IMR-90 (cell line): ENCODE data around the gene ATP13A2. TPM values are rescaled to one million over a fixed set of nuclear protein-coding genes. Genes with fewer than 3 reads are reported as not detected.

Experiments
- ATAC-seq: fragments of 200-7000 bp; cut with Tn5 transposase; 2 replicates; pipeline ENCODE4 v1.9.1; 2020; ENCODE audit warnings: low read depth, mild to moderate bottlenecking, moderate library complexity
- BruUV-seq: library from RNA; stranded (reverse); fragments of 400-500 nt; replicated peaks from 2 replicates; lab custom pipeline; 2021; lab: Mats Ljungman, UMichigan
- CTCF ChIA-PET: fragments of 300-600 bp; formaldehyde crosslinking; extraction: SDS; loops from one replicate; lab custom pipeline; 2021; ENCODE audit warnings: antibody characterized with exemption; lab: Yijun Ruan, JAX
- POLR2A ChIA-PET: fragments of 300-600 bp; sonication (Branson Sonifier 250); formaldehyde crosslinking; loops from one replicate; lab custom pipeline; 2022; ENCODE audit warnings: antibody characterized with exemption; ENCODE audit not compliant: unreplicated experiment; lab: Charles Lee
- DNase-seq: peaks from one replicate; pipeline ENCODE4 v3.0.0; 2013
- H2AFZ ChIP-seq: replicated peaks from 2 replicates; pipeline ENCODE3; 2013; ENCODE audit warnings: low read length, mild to moderate bottlenecking; ENCODE audit not compliant: poor library complexity
- H2AK5ac ChIP-seq: 2 replicates; pipeline ENCODE4 v1.6.1; 2013; ENCODE audit warnings: low read depth, low read length, inconsistent platforms
- H2AK9ac ChIP-seq: replicated peaks from 2 replicates; pipeline ENCODE3; 2013; ENCODE audit warnings: mild to moderate bottlenecking, low read depth, low read length, moderate library complexity; ENCODE audit not compliant: poor library complexity
- H2BK120ac ChIP-seq: 2 replicates; pipeline ENCODE4 v1.6.1; 2013; ENCODE audit warnings: low read depth, low read length, inconsistent platforms
- H2BK15ac ChIP-seq: 3 replicates; pipeline ENCODE4 v1.6.1; 2013; ENCODE audit warnings: low read depth, low read length, inconsistent platforms
- H2BK20ac ChIP-seq: 2 replicates; pipeline ENCODE4 v1.6.1; 2013; ENCODE audit warnings: low read depth, mild to moderate bottlenecking, inconsistent platforms, low read length, moderate library complexity
- H2BK5ac ChIP-seq: 2 replicates; pipeline ENCODE4 v1.6.1; 2013; ENCODE audit warnings: mild to moderate bottlenecking, low read depth, low read length, inconsistent platforms; ENCODE audit not compliant: poor library complexity, severe bottlenecking
- H3K14ac ChIP-seq: replicated peaks from 2 replicates; pipeline ENCODE4 v1.6.1; 2013; ENCODE audit warnings: low read depth, low read length, inconsistent platforms
- H3K18ac ChIP-seq: 2 replicates; pipeline ENCODE4 v1.6.1; 2013; ENCODE audit warnings: low read depth, low read length, control low read depth
- H3K23ac ChIP-seq: 2 replicates; pipeline ENCODE4 v1.6.1; 2013; ENCODE audit warnings: low read depth, low read length, inconsistent platforms
- H3K27ac ChIP-seq: 2 replicates; pipeline ENCODE4 v1.5.1; 2013; ENCODE audit warnings: mild to moderate bottlenecking, control low read depth, low read length; ENCODE audit not compliant: insufficient read depth
- H3K27me3 ChIP-seq: 2 replicates; pipeline ENCODE4 v1.6.1; 2013; ENCODE audit warnings: low read length; ENCODE audit not compliant: control insufficient read depth, insufficient read depth
- H3K36me3 ChIP-seq: 2 replicates; pipeline ENCODE4 v1.6.1; 2013; ENCODE audit warnings: low read length, mixed read lengths; ENCODE audit not compliant: control insufficient read depth, insufficient read depth
- H3K4ac ChIP-seq: 2 replicates; pipeline ENCODE4 v1.6.1; 2013; ENCODE audit warnings: low read depth, low read length, inconsistent platforms
- H3K4me1 ChIP-seq: 2 replicates; pipeline ENCODE4 v1.6.1; 2013; ENCODE audit warnings: low read length, mixed read lengths; ENCODE audit not compliant: control insufficient read depth, insufficient read depth
- H3K4me2 ChIP-seq: 2 replicates; pipeline ENCODE4 v1.6.1; 2013; ENCODE audit warnings: low read depth, mild to moderate bottlenecking, control low read depth, low read length, moderate library complexity
- H3K4me3 ChIP-seq: 2 replicates; pipeline ENCODE4 v1.5.1; 2013; ENCODE audit warnings: low read depth, mild to moderate bottlenecking, control low read depth, low read length, moderate library complexity; ENCODE audit not compliant: insufficient read depth
- H3K56ac ChIP-seq: 2 replicates; pipeline ENCODE4 v1.6.1; 2013; ENCODE audit warnings: low read length, inconsistent platforms; ENCODE audit not compliant: insufficient read depth; ENCODE audit errors: extremely low read depth
- H3K79me1 ChIP-seq, 2 experiments: 2 replicates each; pipeline ENCODE4 v1.6.1; 2013; ENCODE audit warnings: low read length in 2 of 2, inconsistent platforms in 1 of 2, low read depth in 1 of 2
- H3K9ac ChIP-seq: 2 replicates; pipeline ENCODE4 v1.6.1; 2013; ENCODE audit warnings: low read depth, low read length, control low read depth
- H3K9me1 ChIP-seq: 2 replicates; pipeline ENCODE4 v1.6.1; 2013; ENCODE audit warnings: low read length, inconsistent platforms; ENCODE audit not compliant: insufficient read depth
- H3K9me3 ChIP-seq: 2 replicates; pipeline ENCODE4 v1.6.1; 2013; ENCODE audit warnings: low read length; ENCODE audit not compliant: control insufficient read depth, insufficient read depth
- H4K20me1 ChIP-seq: 2 replicates; pipeline ENCODE4 v1.6.1; 2013; ENCODE audit warnings: low read length, inconsistent platforms; ENCODE audit not compliant: insufficient read depth
- H4K5ac ChIP-seq: 2 replicates; pipeline ENCODE4 v1.6.1; 2013; ENCODE audit warnings: mild to moderate bottlenecking, low read depth, low read length, control low read depth
- H4K8ac ChIP-seq, 2 experiments: 2 replicates each; pipeline ENCODE4 v1.6.1; 2013; ENCODE audit warnings: low read depth in 2 of 2, low read length in 2 of 2, control low read depth in 1 of 2, inconsistent platforms in 1 of 2
- H4K91ac ChIP-seq: 2 replicates; pipeline ENCODE4 v1.6.1; 2013; ENCODE audit warnings: low read depth, low read length, inconsistent platforms; ENCODE audit not compliant: insufficient read depth
- BHLHE40 ChIP-seq: fragments of 150-350 bp; IDR thresholded peaks from 2 replicates; pipeline ENCODE4 v1.6.1; 2016; ENCODE audit warnings: mild to moderate bottlenecking, low read depth, low read length
- CEBPB ChIP-seq: IDR thresholded peaks from 2 replicates; pipeline ENCODE4 v1.6.1; 2012; ENCODE audit warnings: low read depth, low read length, improper control_type of control experiment
- CHD1 ChIP-seq: IDR thresholded peaks from 2 replicates; pipeline ENCODE4 v1.6.1; 2012; ENCODE audit warnings: low read depth, low read length, improper control_type of control experiment
- FOS ChIP-seq: fragments of 150-350 bp; IDR thresholded peaks from 2 replicates; pipeline ENCODE4 v1.6.1; 2016; ENCODE audit warnings: low read depth, low read length
- MAFK ChIP-seq: IDR thresholded peaks from 2 replicates; pipeline ENCODE4 v1.6.1; 2012; ENCODE audit warnings: low read depth, low read length, improper control_type of control experiment
- MAZ ChIP-seq: IDR thresholded peaks from 2 replicates; pipeline ENCODE4 v1.6.1; 2012; ENCODE audit warnings: low read depth, mild to moderate bottlenecking, low read length, improper control_type of control experiment, moderate library complexity, borderline replicate concordance
- MXI1 ChIP-seq: IDR thresholded peaks from 2 replicates; pipeline ENCODE4 v1.6.1; 2012; ENCODE audit warnings: low read depth, mild to moderate bottlenecking, low read length, moderate library complexity, borderline replicate concordance
- NFE2L2 ChIP-seq: fragments of 150-350 bp; IDR thresholded peaks from 2 replicates; pipeline ENCODE4 v1.6.1; 2016; ENCODE audit warnings: low read depth, mild to moderate bottlenecking, low read length
- POLR2A ChIP-seq: IDR thresholded peaks from 2 replicates; pipeline ENCODE4 v1.6.1; 2012; ENCODE audit warnings: mild to moderate bottlenecking, low read depth, low read length
- RAD21 ChIP-seq: IDR thresholded peaks from 2 replicates; pipeline ENCODE4 v1.6.1; 2012; ENCODE audit warnings: low read length, improper control_type of control experiment
- RCOR1 ChIP-seq: IDR thresholded peaks from 2 replicates; pipeline ENCODE4 v1.6.1; 2012; ENCODE audit warnings: mild to moderate bottlenecking, low read length, improper control_type of control experiment; ENCODE audit not compliant: insufficient replicate concordance
- RFX5 ChIP-seq: IDR thresholded peaks from 2 replicates; pipeline ENCODE4 v1.8.0; 2012; ENCODE audit warnings: low read depth, mild to moderate bottlenecking, low read length, moderate library complexity
- SMC3 ChIP-seq: fragments of 150-350 bp; IDR thresholded peaks from 2 replicates; pipeline ENCODE4 v1.6.1; 2016; ENCODE audit warnings: low read depth, mild to moderate bottlenecking, antibody characterized with exemption, low read length, moderate library complexity
- WGBS, 2 experiments: methylation state at CpG; one replicate each; pipeline versions ENCODE4 v1.1.5 to v1.1.7; 2013; ENCODE audit warnings: missing lambda C conversion rate in 2 of 2; ENCODE audit not compliant: insufficient read length in 1 of 2; ENCODE audit errors: extremely low coverage in 2 of 2; 5-methylcytosine and 5-hydroxymethylcytosine counted together
- dilution Hi-C: fragments of 300-500 bp; cut with HindIII; formaldehyde crosslinking; loops from one replicate; pipeline ENCODE4 v1.14.3; 2018; ENCODE audit warnings: low sequenced_read_pairs; ENCODE audit not compliant: unreplicated experiment
- in situ Hi-C: fragments of 300-500 bp; cut with MboI; formaldehyde crosslinking; loops from 3 replicates; pipeline ENCODE4 v1.14.3; 2019; ENCODE audit warnings: low sequenced_read_pairs, inconsistent platforms, mixed read lengths
- intact Hi-C: fragments of 100-400 bp; cut with micrococcal nuclease; formaldehyde crosslinking; loops from 2 replicates; pipeline ENCODE4 v1.10.0; 2022
- polyA plus RNA-seq, 3 experiments: library from polyadenylated mRNA; depleted of rRNA; stranded (reverse); fragments of >200 nt; gene quantifications; 2 replicates each; pipeline ENCODE4 v1.2.3, GENCODE V29; 2012; ENCODE audit warnings: low replicate concordance in 1 of 3
- total RNA-seq: library from RNA; depleted of rRNA; stranded (reverse); fragments of >200 nt; gene quantifications from 2 replicates; pipeline ENCODE4 v1.2.3, GENCODE V29; 2012
- TF ChIP-seq, protein P1 (sequence below): fragments of 150-350 bp; IDR thresholded peaks from 2 replicates; pipeline ENCODE4 v1.6.1; 2017; ENCODE audit warnings: mild to moderate bottlenecking, antibody characterized with exemption, low read length, low read depth
- TF ChIP-seq, protein P2 (sequence below): conservative IDR thresholded peaks from 2 replicates; pipeline ENCODE4 v1.5.1; 2012; ENCODE audit warnings: mild to moderate bottlenecking, low read depth, low read length, improper control_type of control experiment
- TF ChIP-seq, protein P3 (sequence below): fragments of 150-350 bp; IDR thresholded peaks from 2 replicates; pipeline ENCODE4 v1.6.1; 2016; ENCODE audit warnings: low read depth, mild to moderate bottlenecking, low read length, moderate library complexity, borderline replicate concordance

ATP13A2 gene
- total and polyA plus RNA-seq, 2 of the 4 experiments (the other 2 are of a cell fraction) = 5.7 to 18.9 TPM

DNA sequence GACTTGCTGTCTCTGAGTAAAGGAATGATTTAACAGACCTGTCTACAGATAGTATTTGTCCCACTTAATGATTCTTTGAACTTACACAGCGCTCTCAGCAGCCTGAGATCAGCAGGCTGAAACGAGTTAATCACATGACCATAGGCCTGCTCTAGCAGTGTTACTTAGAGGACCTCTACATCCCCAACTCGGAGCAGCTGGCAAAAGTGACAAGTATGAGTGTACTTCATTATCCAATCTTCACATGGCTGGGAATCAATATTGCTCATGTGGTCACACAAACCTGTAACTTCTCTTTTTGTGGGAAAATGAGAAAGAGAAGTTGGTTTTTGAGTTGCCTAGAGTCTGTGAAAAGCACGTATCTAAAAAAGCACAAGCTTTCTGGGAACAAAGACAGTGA is 11.4 kb upstream of the ATP13A2 start:
- ATAC-seq (no peak), DNase-seq (no peak)
- Histone ChIP-seq H3K27ac (no peak overlapping the region), H3K23ac (no peak overlapping the region), H3K9me3 (no peaks in the 10 kb centered on the region), H3K4me3 (no peak overlapping the region), H2BK20ac (no peak overlapping the region), H2BK5ac (no peak overlapping the region), H2AK9ac (no peak overlapping the region), H4K5ac (no peak overlapping the region), H3K14ac (no peak overlapping the region), H3K56ac (no peak overlapping the region), H4K8ac (no peak overlapping the region), H3K9me1 (no peaks in the 10 kb centered on the region), H2BK15ac (no peak overlapping the region), H3K4me2 (no peak overlapping the region), H2AK5ac (no peak overlapping the region), H2AFZ (no peak overlapping the region), H3K27me3 (no peaks in the 10 kb centered on the region), H4K20me1 (no peaks in the 10 kb centered on the region), H3K36me3 (peaks cover 68% of the 10 kb centered on the region), H4K91ac (no peak overlapping the region), H3K4me1 (no peaks in the 10 kb centered on the region), H3K18ac (no peak overlapping the region), H3K79me1 (no peaks in the 10 kb centered on the region; a peak in 1 of 4 replicates), H3K9ac (no peak overlapping the region), H2BK120ac (no peak overlapping the region), H3K4ac (no peak overlapping the region)
- ChIA-PET CTCF (interaction anchor here (1.7 kb wide), 1 partner anchor 9 kb away, joined by 3 read pairs; no protein-coding TSS in a partner anchor), POLR2A (no interaction called here)
- no CpG with 5 or more reads among the region's 4 CpGs for WGBS, 2 experiments
- TF ChIP-seq RFX5 (no peak), MAZ (no peak), BHLHE40 (no peak), SMC3 (no peak), POLR2A (no peak), FOS (no peak), CEBPB (no peak), CHD1 (no peak), NFE2L2 (no peak), RAD21 (no peak), MXI1 (no peak), MAFK (no peak), RCOR1 (no peak)
- TF ChIP-seq, protein P1, sequence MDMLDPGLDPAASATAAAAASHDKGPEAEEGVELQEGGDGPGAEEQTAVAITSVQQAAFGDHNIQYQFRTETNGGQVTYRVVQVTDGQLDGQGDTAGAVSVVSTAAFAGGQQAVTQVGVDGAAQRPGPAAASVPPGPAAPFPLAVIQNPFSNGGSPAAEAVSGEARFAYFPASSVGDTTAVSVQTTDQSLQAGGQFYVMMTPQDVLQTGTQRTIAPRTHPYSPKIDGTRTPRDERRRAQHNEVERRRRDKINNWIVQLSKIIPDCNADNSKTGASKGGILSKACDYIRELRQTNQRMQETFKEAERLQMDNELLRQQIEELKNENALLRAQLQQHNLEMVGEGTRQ = no peak
- TF ChIP-seq, protein P2, sequence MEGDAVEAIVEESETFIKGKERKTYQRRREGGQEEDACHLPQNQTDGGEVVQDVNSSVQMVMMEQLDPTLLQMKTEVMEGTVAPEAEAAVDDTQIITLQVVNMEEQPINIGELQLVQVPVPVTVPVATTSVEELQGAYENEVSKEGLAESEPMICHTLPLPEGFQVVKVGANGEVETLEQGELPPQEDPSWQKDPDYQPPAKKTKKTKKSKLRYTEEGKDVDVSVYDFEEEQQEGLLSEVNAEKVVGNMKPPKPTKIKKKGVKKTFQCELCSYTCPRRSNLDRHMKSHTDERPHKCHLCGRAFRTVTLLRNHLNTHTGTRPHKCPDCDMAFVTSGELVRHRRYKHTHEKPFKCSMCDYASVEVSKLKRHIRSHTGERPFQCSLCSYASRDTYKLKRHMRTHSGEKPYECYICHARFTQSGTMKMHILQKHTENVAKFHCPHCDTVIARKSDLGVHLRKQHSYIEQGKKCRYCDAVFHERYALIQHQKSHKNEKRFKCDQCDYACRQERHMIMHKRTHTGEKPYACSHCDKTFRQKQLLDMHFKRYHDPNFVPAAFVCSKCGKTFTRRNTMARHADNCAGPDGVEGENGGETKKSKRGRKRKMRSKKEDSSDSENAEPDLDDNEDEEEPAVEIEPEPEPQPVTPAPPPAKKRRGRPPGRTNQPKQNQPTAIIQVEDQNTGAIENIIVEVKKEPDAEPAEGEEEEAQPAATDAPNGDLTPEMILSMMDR = no peak
- TF ChIP-seq, protein P3, sequence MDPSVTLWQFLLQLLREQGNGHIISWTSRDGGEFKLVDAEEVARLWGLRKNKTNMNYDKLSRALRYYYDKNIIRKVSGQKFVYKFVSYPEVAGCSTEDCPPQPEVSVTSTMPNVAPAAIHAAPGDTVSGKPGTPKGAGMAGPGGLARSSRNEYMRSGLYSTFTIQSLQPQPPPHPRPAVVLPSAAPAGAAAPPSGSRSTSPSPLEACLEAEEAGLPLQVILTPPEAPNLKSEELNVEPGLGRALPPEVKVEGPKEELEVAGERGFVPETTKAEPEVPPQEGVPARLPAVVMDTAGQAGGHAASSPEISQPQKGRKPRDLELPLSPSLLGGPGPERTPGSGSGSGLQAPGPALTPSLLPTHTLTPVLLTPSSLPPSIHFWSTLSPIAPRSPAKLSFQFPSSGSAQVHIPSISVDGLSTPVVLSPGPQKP = no peak
- in situ Hi-C loops (no loop called here), intact Hi-C loops (no loop called here), dilution Hi-C loops (no loop called here)
- BruUV-seq = no TSS peak
